HepG2 (cell line): ENCODE measurements around the gene CAPN14. TPM values are rescaled to one million over a fixed set of nuclear protein-coding genes. Genes with fewer than 3 reads are reported as not detected.

Experiments used
- ATAC-seq: fragments of 200-7000 bp; cut with Tn5 transposase; 3 replicates; pipeline ENCODE4 v1.9.1; 2020; ENCODE audit warnings: mild to moderate bottlenecking, moderate library complexity
- BruUV-seq: library from RNA; stranded (reverse); fragments of 400-500 nt; replicated peaks from 2 replicates; lab custom pipeline; 2021; lab: Mats Ljungman, UMichigan
- CTCF ChIA-PET: fragments of 300-600 bp; formaldehyde crosslinking; extraction: SDS; loops from one replicate; lab custom pipeline; 2021; ENCODE audit warnings: low total read pairs, inconsistent platforms, low intra/inter-chr PET ratio; lab: Yijun Ruan, JAX
- POLR2A ChIA-PET: fragments of 350-600 bp; sonication (Branson Sonifier 250); formaldehyde crosslinking; loops from one replicate; lab custom pipeline; 2020; ENCODE audit warnings: antibody characterized with exemption, inconsistent platforms; lab: Yijun Ruan, JAX
- DNase-seq: peaks from one replicate; pipeline ENCODE4 v3.0.0-alpha.2; 2015; ENCODE audit warnings: low spot score
- FAIRE-seq: peaks from 3 replicates; lab custom pipeline; 2011; peaks lifted over from hg19 to GRCh38; lab: Jason Lieb, UNC
- H2AFZ ChIP-seq: one replicate; pipeline ENCODE4 v1.6.1; 2011; ENCODE audit warnings: low read length, inconsistent platforms
- H3K27ac ChIP-seq: fragments of 300-600 bp; 3 replicates; pipeline ENCODE4 v1.8.0; 2011; ENCODE audit warnings: mixed run types, mild to moderate bottlenecking, mixed read lengths, low read length, inconsistent platforms; ENCODE audit not compliant: insufficient read depth; ENCODE audit errors: extremely low read length
- H3K27me3 ChIP-seq, 2 experiments: fragments of 200-600 bp in 1 of 2; 2 replicates in 1 of 2; 3 replicates in 1 of 2; pipeline versions ENCODE4 v1.6.0 to v1.8.0; 2011; ENCODE audit warnings: low read length in 2 of 2, mild to moderate bottlenecking in 2 of 2, moderate library complexity in 2 of 2, inconsistent platforms in 1 of 2; ENCODE audit not compliant: insufficient read depth in 2 of 2, control insufficient read depth in 1 of 2
- H3K36me3 ChIP-seq, 2 experiments: fragments of 200-600 bp in 1 of 2; replicated peaks in 1 of 2; 2 replicates in 1 of 2; 3 replicates in 1 of 2; pipeline versions ENCODE4 v1.5.1 to v1.8.0; 2011; ENCODE audit warnings: low read length in 2 of 2, inconsistent platforms in 1 of 2; ENCODE audit not compliant: insufficient read depth in 2 of 2, control insufficient read depth in 1 of 2
- H3K4me1 ChIP-seq: 2 replicates; pipeline ENCODE4 v1.5.1; 2012; ENCODE audit warnings: low read length, inconsistent platforms; ENCODE audit not compliant: insufficient read depth
- H3K4me2 ChIP-seq: 2 replicates; pipeline ENCODE4 v1.6.0; 2011; ENCODE audit warnings: low read depth, low read length, inconsistent platforms
- H3K4me3 ChIP-seq, 3 experiments: fragments of 200-600 bp in 1 of 3; sonication (generic), shearing (Covaris generic) in 1 of 3; replicated peaks in 1 of 3; 2 replicates each; pipeline ENCODE4 v1.5.1; 2011 to 2016; ENCODE audit warnings: low read length in 3 of 3, inconsistent platforms in 2 of 3, low read depth in 2 of 3, mild to moderate bottlenecking in 2 of 3, control low read depth in 1 of 3, mixed read lengths in 1 of 3; ENCODE audit not compliant: insufficient read depth in 1 of 3
- H3K79me2 ChIP-seq: one replicate; pipeline ENCODE4 v1.6.1; 2011; ENCODE audit warnings: low read length, inconsistent platforms; ENCODE audit not compliant: insufficient read depth
- H3K9ac ChIP-seq: 2 replicates; pipeline ENCODE4 v1.6.0; 2011; ENCODE audit warnings: mild to moderate bottlenecking, low read depth, low read length, inconsistent platforms; ENCODE audit not compliant: insufficient read depth
- H3K9me3 ChIP-seq: 2 replicates; pipeline ENCODE4 v1.5.1; 2012; ENCODE audit warnings: mild to moderate bottlenecking, low read length
- H4K20me1 ChIP-seq: 2 replicates; pipeline ENCODE4 v1.6.0; 2011; ENCODE audit warnings: inconsistent platforms, mild to moderate bottlenecking, low read length, moderate library complexity; ENCODE audit not compliant: insufficient read depth
- KAT2B ChIP-seq: fragments of 150-350 bp; IDR thresholded peaks from 2 replicates; pipeline ENCODE4 v1.6.1; 2014; ENCODE audit warnings: low read depth, low read length, borderline replicate concordance
- NPAS2 ChIP-seq: sonication (generic); formaldehyde crosslinking; IDR thresholded peaks from 2 replicates; pipeline ENCODE4 v1.8.0; 2022; ENCODE audit warnings: mild to moderate bottlenecking, missing genetic modification reagents, borderline replicate concordance
- RAD51 ChIP-seq: fragments of 450-650 bp; IDR thresholded peaks from 2 replicates; pipeline ENCODE4 v1.6.1; 2016; ENCODE audit warnings: borderline replicate concordance
- SRSF9 ChIP-seq: fragments of 200-400 bp; formaldehyde crosslinking; IDR thresholded peaks from 2 replicates; pipeline ENCODE4 v1.6.1; 2018; ENCODE audit warnings: borderline replicate concordance, mild to moderate bottlenecking, low read depth, low read length; ENCODE audit not compliant: insufficient read depth, poor library complexity, severe bottlenecking
- STAG1 ChIP-seq: sonication (generic); formaldehyde crosslinking; IDR thresholded peaks from 2 replicates; pipeline ENCODE4 v1.4.0; 2020; ENCODE audit warnings: missing genetic modification reagents
- TCF7L2 ChIP-seq: IDR thresholded peaks from 2 replicates; pipeline ENCODE4 v1.6.1; 2011; ENCODE audit warnings: mild to moderate bottlenecking, low read depth, low read length, moderate library complexity
- ZBTB14 ChIP-seq: sonication (generic); formaldehyde crosslinking; IDR thresholded peaks from 2 replicates; pipeline ENCODE4 v1.4.0; 2020; ENCODE audit warnings: missing genetic modification reagents
- ZFX ChIP-seq: sonication (generic); formaldehyde crosslinking; IDR thresholded peaks from 2 replicates; pipeline ENCODE4 v1.4.0; 2020; ENCODE audit warnings: mild to moderate bottlenecking, low read depth, missing genetic modification reagents, moderate library complexity
- ZNF207 ChIP-seq: fragments of 450-650 bp; IDR thresholded peaks from 2 replicates; pipeline ENCODE4 v1.6.1; 2016; ENCODE audit warnings: antibody characterized with exemption, borderline replicate concordance
- ZNF354B ChIP-seq: sonication (generic); formaldehyde crosslinking; IDR thresholded peaks from 2 replicates; pipeline ENCODE4 v1.8.0; 2022; ENCODE audit warnings: mild to moderate bottlenecking, missing genetic modification reagents
- ZNF432 ChIP-seq: sonication (generic); formaldehyde crosslinking; IDR thresholded peaks from 2 replicates; pipeline ENCODE4 v1.5.0; 2020; ENCODE audit warnings: missing genetic modification reagents, mild to moderate bottlenecking, borderline replicate concordance
- ZNF850 ChIP-seq: sonication (generic); formaldehyde crosslinking; conservative IDR thresholded peaks from 2 replicates; pipeline ENCODE4 v1.9.0; 2021; ENCODE audit warnings: mild to moderate bottlenecking, missing genetic modification reagents
- WGBS: methylation state at CpG from one replicate; pipeline ENCODE4 v1.1.6; 2017; ENCODE audit warnings: low lambda C conversion rate; 5-methylcytosine and 5-hydroxymethylcytosine counted together
- in situ Hi-C: cut with HindIII; loops from 2 replicates; pipeline ENCODE4 v1.10.0; 2017; ENCODE audit warnings: low pct_unique_long_range_greater_than_20kb; ENCODE audit not compliant: extremely low pct_ligation_motif_present
- intact Hi-C: fragments of 100-400 bp; cut with micrococcal nuclease; formaldehyde crosslinking; loops from one replicate; pipeline ENCODE4 v1.10.0; 2022; ENCODE audit not compliant: unreplicated experiment
- polyA plus RNA-seq, 8 experiments: library from polyadenylated mRNA; depleted of rRNA in 3 of 8; stranded (reverse) in 7 of 8; unstranded in 1 of 8; fragments of >200 nt; fragmentation: Illumina TruSeq in 4 of 8; extraction: Trizol in 4 of 8; gene quantifications; 2 replicates each; pipeline versions ENCODE4 v1.2.1 to v1.2.3, GENCODE V29; 2011 to 2016; ENCODE audit warnings: low read depth in 4 of 8, missing spikeins in 1 of 8, mixed read lengths in 1 of 8; ENCODE audit not compliant: insufficient read depth in 1 of 8
- total RNA-seq, 5 experiments: library from RNA; depleted of rRNA; stranded (reverse); fragments of >200 nt; fragmentation: Illumina TruSeq; extraction: Trizol; gene quantifications; 2 replicates each; pipeline ENCODE4 v1.2.3, GENCODE V29; 2016; ENCODE audit warnings: low read depth in 1 of 5
- TF ChIP-seq, protein P1 (sequence below): sonication (generic); formaldehyde crosslinking; IDR thresholded peaks from 2 replicates; pipeline ENCODE4 v1.4.0; 2020; ENCODE audit warnings: mild to moderate bottlenecking, missing genetic modification reagents

Gene CAPN14
- total and polyA plus RNA-seq, 2 of the 13 experiments (the other 11 are each of a cell fraction or from before 2014, with no cell fraction given), result not detected

GRCh38 chr2:31216734-31217133 is 581 bp downstream of the CAPN14 start:
- Histone ChIP-seq H3K4me2 (no peak overlapping the region), H3K27me3 (peaks cover 0 to 29% of the 10 kb centered on the region in 2 experiments; a peak in 3 of 5 replicates), H3K4me1 (no peaks in the 10 kb centered on the region), H4K20me1 (no peaks in the 10 kb centered on the region), H3K9ac (no peak overlapping the region), H3K4me3 (no peak overlapping the region), H3K27ac (no peak overlapping the region), H3K79me2 (no peaks in the 10 kb centered on the region), H2AFZ (no peak overlapping the region), H3K36me3 (no peaks in the 10 kb centered on the region), H3K9me3 (no peaks in the 10 kb centered on the region)
- DNase-seq (no peak), ATAC-seq (no peak), FAIRE-seq (no peak)
- in situ Hi-C loops, result no loop called here
- WGBS, result 4% methylated on average over 5 of the region's 5 CpGs
- CTCF ChIA-PET, result no interaction called here
- intact Hi-C loops, result no loop called here
- BruUV-seq, result no TSS peak
- no peak for TF ChIP-seq ZNF432 (CRISPR knock-in tag)
- no peak for TF ChIP-seq RAD51
- no peak for TF ChIP-seq ZFX
- no peak for TF ChIP-seq ZNF850 (CRISPR knock-in tag)
- TF ChIP-seq TCF7L2, result no peak
- TF ChIP-seq ZNF354B (CRISPR knock-in tag), result no peak
- no peak for TF ChIP-seq NPAS2
- TF ChIP-seq, protein P1, sequence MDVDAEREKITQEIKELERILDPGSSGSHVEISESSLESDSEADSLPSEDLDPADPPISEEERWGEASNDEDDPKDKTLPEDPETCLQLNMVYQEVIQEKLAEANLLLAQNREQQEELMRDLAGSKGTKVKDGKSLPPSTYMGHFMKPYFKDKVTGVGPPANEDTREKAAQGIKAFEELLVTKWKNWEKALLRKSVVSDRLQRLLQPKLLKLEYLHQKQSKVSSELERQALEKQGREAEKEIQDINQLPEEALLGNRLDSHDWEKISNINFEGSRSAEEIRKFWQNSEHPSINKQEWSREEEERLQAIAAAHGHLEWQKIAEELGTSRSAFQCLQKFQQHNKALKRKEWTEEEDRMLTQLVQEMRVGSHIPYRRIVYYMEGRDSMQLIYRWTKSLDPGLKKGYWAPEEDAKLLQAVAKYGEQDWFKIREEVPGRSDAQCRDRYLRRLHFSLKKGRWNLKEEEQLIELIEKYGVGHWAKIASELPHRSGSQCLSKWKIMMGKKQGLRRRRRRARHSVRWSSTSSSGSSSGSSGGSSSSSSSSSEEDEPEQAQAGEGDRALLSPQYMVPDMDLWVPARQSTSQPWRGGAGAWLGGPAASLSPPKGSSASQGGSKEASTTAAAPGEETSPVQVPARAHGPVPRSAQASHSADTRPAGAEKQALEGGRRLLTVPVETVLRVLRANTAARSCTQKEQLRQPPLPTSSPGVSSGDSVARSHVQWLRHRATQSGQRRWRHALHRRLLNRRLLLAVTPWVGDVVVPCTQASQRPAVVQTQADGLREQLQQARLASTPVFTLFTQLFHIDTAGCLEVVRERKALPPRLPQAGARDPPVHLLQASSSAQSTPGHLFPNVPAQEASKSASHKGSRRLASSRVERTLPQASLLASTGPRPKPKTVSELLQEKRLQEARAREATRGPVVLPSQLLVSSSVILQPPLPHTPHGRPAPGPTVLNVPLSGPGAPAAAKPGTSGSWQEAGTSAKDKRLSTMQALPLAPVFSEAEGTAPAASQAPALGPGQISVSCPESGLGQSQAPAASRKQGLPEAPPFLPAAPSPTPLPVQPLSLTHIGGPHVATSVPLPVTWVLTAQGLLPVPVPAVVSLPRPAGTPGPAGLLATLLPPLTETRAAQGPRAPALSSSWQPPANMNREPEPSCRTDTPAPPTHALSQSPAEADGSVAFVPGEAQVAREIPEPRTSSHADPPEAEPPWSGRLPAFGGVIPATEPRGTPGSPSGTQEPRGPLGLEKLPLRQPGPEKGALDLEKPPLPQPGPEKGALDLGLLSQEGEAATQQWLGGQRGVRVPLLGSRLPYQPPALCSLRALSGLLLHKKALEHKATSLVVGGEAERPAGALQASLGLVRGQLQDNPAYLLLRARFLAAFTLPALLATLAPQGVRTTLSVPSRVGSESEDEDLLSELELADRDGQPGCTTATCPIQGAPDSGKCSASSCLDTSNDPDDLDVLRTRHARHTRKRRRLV (CRISPR knock-in tag), result no peak
- no peak for TF ChIP-seq KAT2B
- no peak for TF ChIP-seq ZNF207
- no peak for TF ChIP-seq ZBTB14 (CRISPR knock-in tag)
- TF ChIP-seq SRSF9, result no peak
- TF ChIP-seq STAG1, result no peak
- POLR2A ChIA-PET, result no interaction called here
